Esophagus squamous epithelium (tissue), 4 donors: Measurements from ENCODE around the gene DIP2A.

Source experiments
- POLR2A ChIP-seq, 4 donors: fragments of 450-650 bp; IDR thresholded peaks; one replicate each; pipeline ENCODE4 v1.6.1; 2017; ENCODE audit warnings: antibody characterized with exemption in 4 of 4, mild to moderate bottlenecking in 4 of 4, moderate library complexity in 3 of 4
- TF ChIP-seq, protein P1 (sequence below), 6 experiments: fragments of 450-650 bp in 4 of 6; fragments of 200-600 bp in 2 of 6; sonication (generic) in 2 of 6; IDR thresholded peaks; one replicate each; pipeline ENCODE4 v1.5.1; 2016 to 2019; ENCODE audit warnings: antibody characterized with exemption in 6 of 6, mild to moderate bottlenecking in 4 of 6, moderate library complexity in 4 of 6

DNA sequence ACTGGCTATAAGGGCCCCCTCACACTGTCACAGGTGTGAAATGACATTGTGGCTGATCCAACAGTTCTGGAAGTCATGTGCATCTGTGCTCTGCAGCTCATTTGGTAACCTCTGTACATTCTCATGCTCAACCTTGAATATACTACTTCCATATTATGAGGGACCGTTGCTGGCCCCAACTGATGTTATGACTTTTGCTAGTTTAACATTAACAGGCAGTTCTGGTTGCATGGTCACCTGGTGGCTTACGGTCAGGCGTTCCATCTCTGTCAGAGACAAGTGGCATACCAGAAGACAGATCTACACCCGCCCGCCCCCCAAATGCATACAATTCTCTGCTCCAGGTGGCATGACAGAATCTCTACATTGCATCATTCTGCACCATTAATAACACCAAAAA lies 6.0 kb upstream of the DIP2A start:
- TF ChIP-seq, protein P1, sequence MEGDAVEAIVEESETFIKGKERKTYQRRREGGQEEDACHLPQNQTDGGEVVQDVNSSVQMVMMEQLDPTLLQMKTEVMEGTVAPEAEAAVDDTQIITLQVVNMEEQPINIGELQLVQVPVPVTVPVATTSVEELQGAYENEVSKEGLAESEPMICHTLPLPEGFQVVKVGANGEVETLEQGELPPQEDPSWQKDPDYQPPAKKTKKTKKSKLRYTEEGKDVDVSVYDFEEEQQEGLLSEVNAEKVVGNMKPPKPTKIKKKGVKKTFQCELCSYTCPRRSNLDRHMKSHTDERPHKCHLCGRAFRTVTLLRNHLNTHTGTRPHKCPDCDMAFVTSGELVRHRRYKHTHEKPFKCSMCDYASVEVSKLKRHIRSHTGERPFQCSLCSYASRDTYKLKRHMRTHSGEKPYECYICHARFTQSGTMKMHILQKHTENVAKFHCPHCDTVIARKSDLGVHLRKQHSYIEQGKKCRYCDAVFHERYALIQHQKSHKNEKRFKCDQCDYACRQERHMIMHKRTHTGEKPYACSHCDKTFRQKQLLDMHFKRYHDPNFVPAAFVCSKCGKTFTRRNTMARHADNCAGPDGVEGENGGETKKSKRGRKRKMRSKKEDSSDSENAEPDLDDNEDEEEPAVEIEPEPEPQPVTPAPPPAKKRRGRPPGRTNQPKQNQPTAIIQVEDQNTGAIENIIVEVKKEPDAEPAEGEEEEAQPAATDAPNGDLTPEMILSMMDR (IDR thresholded peaks at IDR 0.05), result no peak
- no peak for TF ChIP-seq POLR2A (IDR thresholded peaks at IDR 0.05)
